Liver (tissue), 9 donors: ENCODE measurements around the gene COL27A1. TPM values are rescaled to one million over a fixed set of nuclear protein-coding genes. Genes with fewer than 3 reads are reported as not detected.

Experiments
- DNase-seq: peaks from one replicate; pipeline ENCODE4 v3.0.0-alpha.2; 2017; ENCODE audit warnings: low spot score
- H3K27ac ChIP-seq, 2 donors: one replicate each; pipeline ENCODE4 v1.7.0; 2013; ENCODE audit warnings: inconsistent platforms in 2 of 2, low read length in 2 of 2, control low read depth in 1 of 2, low read depth in 1 of 2, mild to moderate bottlenecking in 1 of 2
- H3K27me3 ChIP-seq, 4 donors: one replicate each; pipeline versions ENCODE4 v1.6.1 to v1.7.0; 2013; ENCODE audit warnings: low read length in 3 of 4, inconsistent platforms in 1 of 4, mild to moderate bottlenecking in 1 of 4, moderate library complexity in 1 of 4; ENCODE audit not compliant: control insufficient read depth in 4 of 4, insufficient read depth in 4 of 4
- H3K36me3 ChIP-seq, 4 donors: one replicate each; pipeline versions ENCODE4 v1.6.1 to v1.7.0; 2013; ENCODE audit warnings: low read length in 3 of 4, mild to moderate bottlenecking in 3 of 4, low read depth in 1 of 4, moderate library complexity in 1 of 4; ENCODE audit not compliant: control insufficient read depth in 4 of 4, insufficient read depth in 3 of 4
- H3K4me1 ChIP-seq, 4 donors: one replicate each; pipeline versions ENCODE4 v1.6.1 to v1.7.0; 2013; ENCODE audit warnings: low read length in 3 of 4, mild to moderate bottlenecking in 3 of 4, moderate library complexity in 1 of 4; ENCODE audit not compliant: control insufficient read depth in 4 of 4, insufficient read depth in 4 of 4
- H3K4me3 ChIP-seq, 3 donors: one replicate each; pipeline versions ENCODE4 v1.6.1 to v1.7.0; 2013; ENCODE audit warnings: low read length in 3 of 3, control low read depth in 1 of 3, low read depth in 1 of 3, mild to moderate bottlenecking in 1 of 3
- H3K9ac ChIP-seq, 2 donors: one replicate each; pipeline ENCODE4 v1.7.0; 2013; ENCODE audit warnings: low read length in 2 of 2, mild to moderate bottlenecking in 2 of 2, moderate library complexity in 2 of 2, control low read depth in 1 of 2, low read depth in 1 of 2
- H3K9me3 ChIP-seq, 4 donors: one replicate each; pipeline versions ENCODE4 v1.6.1 to v1.7.0; 2013; ENCODE audit warnings: low read length in 3 of 4; ENCODE audit not compliant: control insufficient read depth in 4 of 4
- ATF3 ChIP-seq: IDR thresholded peaks from 2 replicates; pipeline ENCODE4 v1.6.1; 2016; ENCODE audit warnings: antibody characterized with exemption
- CTCF ChIP-seq: fragments of 150-350 bp; IDR thresholded peaks from 2 replicates; pipeline ENCODE4 v1.5.1; 2017; ENCODE audit warnings: improper control_type of control experiment, low read depth, low read length; ENCODE audit not compliant: missing input control
- EGR1 ChIP-seq, 2 donors: IDR thresholded peaks; 2 replicates each; pipeline ENCODE4 v1.6.1; 2016 to 2018; ENCODE audit warnings: antibody characterized with exemption in 2 of 2, low read depth in 2 of 2
- FOXA1 ChIP-seq: IDR thresholded peaks from 2 replicates; pipeline ENCODE4 v1.6.1; 2016; ENCODE audit warnings: antibody characterized with exemption
- FOXA2 ChIP-seq: IDR thresholded peaks from 2 replicates; pipeline ENCODE4 v1.6.1; 2016; ENCODE audit warnings: antibody characterized with exemption
- GABPA ChIP-seq, 2 donors: IDR thresholded peaks in 1 of 2; conservative IDR thresholded peaks in 1 of 2; 2 replicates each; pipeline ENCODE4 v1.6.1; 2016; ENCODE audit warnings: antibody characterized with exemption in 2 of 2, mild to moderate bottlenecking in 1 of 2, moderate library complexity in 1 of 2
- HNF4A ChIP-seq, 2 donors: conservative IDR thresholded peaks; 2 replicates each; pipeline ENCODE4 v1.6.1; 2016; ENCODE audit warnings: antibody characterized with exemption in 2 of 2, mild to moderate bottlenecking in 2 of 2
- HNF4G ChIP-seq: IDR thresholded peaks from 2 replicates; pipeline ENCODE4 v1.6.1; 2016; ENCODE audit warnings: antibody characterized with exemption
- JUND ChIP-seq, 2 donors: IDR thresholded peaks; 2 replicates each; pipeline ENCODE4 v1.6.1; 2016; ENCODE audit warnings: antibody characterized with exemption in 2 of 2
- MAX ChIP-seq: IDR thresholded peaks from 2 replicates; pipeline ENCODE4 v1.6.1; 2016; ENCODE audit warnings: antibody characterized with exemption
- NR2F2 ChIP-seq: IDR thresholded peaks from 2 replicates; pipeline ENCODE4 v1.6.1; 2016; ENCODE audit warnings: antibody characterized with exemption
- RAD21 ChIP-seq, 2 donors: IDR thresholded peaks; 2 replicates each; pipeline ENCODE4 v1.6.1; 2016; ENCODE audit warnings: antibody characterized with exemption in 2 of 2, mild to moderate bottlenecking in 2 of 2
- REST ChIP-seq: IDR thresholded peaks from 2 replicates; pipeline ENCODE4 v1.6.1; 2016; ENCODE audit warnings: antibody characterized with exemption, mild to moderate bottlenecking
- RXRA ChIP-seq, 2 donors: IDR thresholded peaks; 2 replicates each; pipeline ENCODE4 v1.6.1; 2017 to 2018; ENCODE audit warnings: antibody characterized with exemption in 2 of 2, mild to moderate bottlenecking in 1 of 2
- SP1 ChIP-seq: IDR thresholded peaks from 2 replicates; pipeline ENCODE4 v1.6.1; 2018; ENCODE audit warnings: antibody characterized with exemption, mild to moderate bottlenecking
- TAF1 ChIP-seq: conservative IDR thresholded peaks from 2 replicates; pipeline ENCODE4 v1.6.1; 2016; ENCODE audit warnings: antibody characterized with exemption, mild to moderate bottlenecking
- YY1 ChIP-seq: IDR thresholded peaks from 2 replicates; pipeline ENCODE4 v1.6.1; 2016; ENCODE audit warnings: antibody characterized with exemption, mild to moderate bottlenecking
- ZBTB33 ChIP-seq: IDR thresholded peaks from 2 replicates; pipeline ENCODE4 v1.6.1; 2016; ENCODE audit warnings: antibody characterized with exemption
- WGBS: extraction: QIAGEN DNeasy Blood & Tissue Kit; methylation state at CpG from one replicate; pipeline ENCODE4 v1.1.7; 2013; 5-methylcytosine and 5-hydroxymethylcytosine counted together
- polyA plus RNA-seq, 2 donors: library from polyadenylated mRNA; stranded (reverse) in 1 of 2; unstranded in 1 of 2; fragments of 200-250 nt in 1 of 2; fragments of >200 nt in 1 of 2; fragmentation: Nextera tagmentation in 1 of 2; extraction: Ambion mirVana in 1 of 2; gene quantifications; one replicate each; pipeline versions ENCODE4 v1.2.1 to v1.2.3, GENCODE V29; 2013 to 2015
- total RNA-seq, 2 donors: library from RNA; depleted of rRNA; stranded (reverse); fragments of >200 nt; gene quantifications; one replicate each; pipeline ENCODE4 v1.2.3, GENCODE V29; 2014
- donor health status: healthy.
- donor health status: healthy.
- donor health status: healthy.
- donor health status: healthy.
- donor health status: healthy.

The COL27A1 gene
- total and polyA plus RNA-seq, 4 donors = 7.0 to 20.4 (median 12.0) TPM

- Histone ChIP-seq H3K27me3 (no peaks in the 10 kb centered on the region), H3K9ac (no peak overlapping the region), H3K36me3 (no peaks in the 10 kb centered on the region), H3K4me1 (peaks cover 0 to 27% (median 17%) of the 10 kb centered on the region in 4 donors), H3K9me3 (no peaks in the 10 kb centered on the region), H3K4me3 (no peak overlapping the region), H3K27ac (no peak overlapping the region)
- no peak for TF ChIP-seq MAX
- TF ChIP-seq JUND (IDR thresholded peaks at IDR 0.05) = no peak
- TF ChIP-seq HNF4G = no peak
- TF ChIP-seq CTCF = no peak
- no peak for TF ChIP-seq ATF3
- no peak for TF ChIP-seq HNF4A (conservative IDR thresholded peaks at IDR 0.05)
- TF ChIP-seq ZBTB33 = no peak
- no peak for TF ChIP-seq TAF1
- TF ChIP-seq GABPA (IDR thresholded peaks at IDR 0.05 in 1 of 2, conservative IDR thresholded peaks at IDR 0.05 in 1 of 2) = no peak
- no peak for DNase-seq
- 53% methylated on average over 1 of the region's 1 CpG for WGBS
Observed at GRCh38 chr9:114124138-114124537, 31.2 kb upstream of the COL27A1 start.

GRCh38 chr9:114124666-114125475 lies 30.5 kb upstream of the COL27A1 start:
- no peak overlapping the region for H3K9ac ChIP-seq
- H3K36me3 ChIP-seq = no peaks in the 10 kb centered on the region
- no peak for DNase-seq
- H3K9me3 ChIP-seq = no peaks in the 10 kb centered on the region
- no peak for TF ChIP-seq SP1
- no peak for TF ChIP-seq FOXA2
- TF ChIP-seq ZBTB33 = no peak
- no peak for TF ChIP-seq FOXA1
- no peak for TF ChIP-seq RAD21 (IDR thresholded peaks at IDR 0.05)
- no peak for TF ChIP-seq ATF3
- no peak for TF ChIP-seq TAF1
- no peak for TF ChIP-seq EGR1 (IDR thresholded peaks at IDR 0.05; ENCODE audit: low read depth in 2 of 2)
- no peak for TF ChIP-seq HNF4A (conservative IDR thresholded peaks at IDR 0.05)
- TF ChIP-seq JUND (IDR thresholded peaks at IDR 0.05) = no peak
- TF ChIP-seq RXRA (IDR thresholded peaks at IDR 0.05) = no peak
- TF ChIP-seq REST = no peak
- TF ChIP-seq NR2F2 = no peak
- no peak for TF ChIP-seq YY1
- H3K27ac ChIP-seq = no peak overlapping the region
- no peaks in the 10 kb centered on the region for H3K27me3 ChIP-seq
- H3K4me3 ChIP-seq = no peak overlapping the region
- WGBS = 92% methylated on average over 13 of the region's 13 CpGs
- peaks cover 2 to 28% (median 15%) of the 10 kb centered on the region in 4 donors for H3K4me1 ChIP-seq
